GM15510 (cell line): Measurements from ENCODE around the gene ANO1.

Source experiments
- POLR2A ChIP-seq: IDR thresholded peaks from 3 replicates; pipeline ENCODE4 v1.6.1; 2011; ENCODE audit warnings: borderline replicate concordance; ENCODE audit not compliant: insufficient read length; ENCODE audit errors: extremely low read depth

The ANO1 gene

DNA sequence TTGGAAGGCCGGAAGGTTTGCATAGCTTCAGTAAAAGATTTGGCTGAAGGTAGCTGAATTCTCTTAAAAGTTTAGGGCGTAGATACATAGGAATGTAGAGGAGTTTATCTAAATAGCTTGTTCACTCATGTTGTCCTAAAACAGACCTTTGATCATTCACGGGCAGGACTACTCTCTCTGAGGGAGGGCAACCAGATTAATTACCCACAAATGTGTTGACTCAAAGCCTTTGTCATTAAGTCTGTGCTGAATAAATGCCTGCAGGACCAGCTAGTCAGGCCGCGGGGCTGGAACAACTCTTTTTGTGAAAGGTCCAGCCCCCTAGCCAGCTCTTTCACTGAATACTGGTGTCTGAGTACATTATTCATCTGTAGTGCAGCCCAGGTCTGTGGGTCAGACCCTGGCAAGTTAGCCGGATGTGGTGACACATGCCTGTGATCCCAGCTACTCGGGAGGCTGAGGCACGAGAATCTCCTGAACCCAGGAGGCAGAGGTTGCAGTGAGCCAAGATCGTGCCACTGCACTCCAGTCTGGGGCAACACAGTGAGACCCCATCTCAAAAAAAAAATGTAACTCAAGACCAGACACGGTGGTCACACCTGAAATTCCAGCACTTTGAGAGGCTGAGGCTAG, 122.2 kb downstream of the ANO1 start:
- TF ChIP-seq POLR2A, result no peak

DNA sequence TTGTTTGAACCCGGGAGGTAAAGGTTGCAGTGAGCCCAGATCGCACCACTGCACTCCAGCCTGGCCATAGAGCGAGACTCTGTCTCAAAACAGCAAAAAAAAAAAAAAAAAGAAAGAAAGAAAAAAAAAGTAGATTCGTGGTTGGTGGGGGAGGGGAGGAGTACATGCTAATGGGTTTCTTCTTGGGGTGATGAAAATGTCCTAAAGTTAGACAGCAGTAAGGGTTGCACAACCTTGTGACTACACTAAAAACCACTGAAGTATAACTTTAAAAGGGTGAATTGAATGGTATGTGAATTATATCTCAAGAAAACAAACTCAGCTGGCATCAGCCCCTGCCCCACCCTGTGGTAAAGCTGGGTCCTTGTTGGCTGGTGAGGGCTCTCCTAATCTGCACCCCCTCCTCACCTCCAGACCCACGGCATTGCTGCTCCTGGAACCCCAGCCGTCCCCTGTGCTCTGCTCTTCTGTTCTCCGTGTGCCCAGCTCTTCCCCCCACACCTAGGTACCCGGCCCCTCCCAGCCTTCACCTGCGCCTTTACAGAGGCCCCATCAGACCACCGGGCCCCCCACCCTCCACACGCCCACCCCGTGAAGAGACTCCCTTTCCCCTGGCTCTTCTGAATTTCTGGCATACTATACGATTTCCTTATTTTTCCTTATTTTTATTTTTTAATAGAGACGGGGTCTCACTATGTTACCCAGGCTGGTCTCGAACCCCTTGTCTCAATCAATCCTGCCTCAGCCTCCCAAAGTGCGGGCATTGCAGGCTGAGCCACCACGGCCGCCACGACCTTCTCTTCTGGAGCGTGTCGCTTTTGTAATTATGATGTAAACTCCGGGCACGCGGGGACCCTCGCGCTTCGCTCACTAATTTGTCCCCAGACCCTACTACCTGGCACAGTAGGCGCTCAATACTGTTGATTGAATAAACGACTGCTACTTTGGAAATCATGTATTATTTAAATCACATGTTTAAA, 124.1 kb downstream of the ANO1 start:
- TF ChIP-seq POLR2A, result no peak

- peak; percentile 89 for TF ChIP-seq POLR2A
These were observed 125.0 kb downstream of the ANO1 start, which contains the start of gene FADD for GRCh38 chr11:70202920-70203750. FADD (plus strand) TSS chr11:70203296; CDS start chr11:70203460, 164 bp downstream.

DNA sequence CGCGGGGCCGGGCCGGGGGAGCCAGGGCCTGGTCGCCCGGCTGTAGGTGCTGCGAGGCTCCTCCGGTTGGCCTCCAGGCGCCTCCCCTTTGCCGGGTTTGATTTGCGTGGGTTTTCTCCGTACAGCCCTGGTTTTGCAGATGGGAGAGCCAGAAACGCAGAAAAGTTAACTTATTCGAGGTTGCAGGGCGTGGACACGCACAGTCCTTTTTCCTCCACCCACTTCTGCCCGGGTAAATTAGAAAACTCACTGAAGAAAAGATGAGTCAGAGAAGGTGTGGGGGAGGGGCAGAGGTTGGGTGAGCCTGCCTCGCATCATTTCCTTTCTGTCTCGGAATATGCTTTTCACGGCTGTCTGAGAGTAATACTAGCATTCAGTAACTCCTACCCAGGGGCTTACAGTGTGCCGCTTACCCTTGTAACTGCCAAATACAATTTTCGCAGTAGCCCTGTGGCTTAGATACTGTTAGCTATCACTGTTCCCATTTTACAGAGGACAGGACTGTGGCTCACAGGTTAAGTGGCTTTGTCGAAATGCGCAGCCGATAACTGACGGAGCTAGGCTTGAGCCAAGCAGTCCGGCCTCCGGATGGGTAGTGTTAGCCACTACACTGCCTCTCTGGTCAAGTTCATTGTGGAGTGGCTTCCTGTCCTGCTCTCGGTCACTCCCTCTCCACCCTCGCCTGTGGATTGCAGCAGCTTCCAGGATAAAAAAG, 125.8 kb downstream of the ANO1 start:
- TF ChIP-seq POLR2A, result no peak

DNA sequence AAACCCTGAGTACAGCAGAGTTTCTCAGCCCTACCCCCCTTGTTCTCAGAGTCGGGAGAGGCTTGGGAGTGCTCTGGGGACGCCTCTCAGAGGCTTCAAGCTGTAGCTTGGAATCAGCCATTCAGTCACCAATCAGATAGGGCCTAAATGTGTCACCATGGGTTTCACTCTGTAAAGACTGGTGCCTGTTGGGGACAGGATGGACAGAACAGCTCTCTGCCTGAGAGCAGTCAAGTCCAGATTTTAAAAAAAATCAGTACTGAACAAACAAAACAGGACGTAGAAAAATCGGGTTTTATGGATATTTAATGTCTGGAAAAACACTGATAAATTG, 126.3 kb downstream of the ANO1 start:
- no peak for TF ChIP-seq POLR2A

DNA sequence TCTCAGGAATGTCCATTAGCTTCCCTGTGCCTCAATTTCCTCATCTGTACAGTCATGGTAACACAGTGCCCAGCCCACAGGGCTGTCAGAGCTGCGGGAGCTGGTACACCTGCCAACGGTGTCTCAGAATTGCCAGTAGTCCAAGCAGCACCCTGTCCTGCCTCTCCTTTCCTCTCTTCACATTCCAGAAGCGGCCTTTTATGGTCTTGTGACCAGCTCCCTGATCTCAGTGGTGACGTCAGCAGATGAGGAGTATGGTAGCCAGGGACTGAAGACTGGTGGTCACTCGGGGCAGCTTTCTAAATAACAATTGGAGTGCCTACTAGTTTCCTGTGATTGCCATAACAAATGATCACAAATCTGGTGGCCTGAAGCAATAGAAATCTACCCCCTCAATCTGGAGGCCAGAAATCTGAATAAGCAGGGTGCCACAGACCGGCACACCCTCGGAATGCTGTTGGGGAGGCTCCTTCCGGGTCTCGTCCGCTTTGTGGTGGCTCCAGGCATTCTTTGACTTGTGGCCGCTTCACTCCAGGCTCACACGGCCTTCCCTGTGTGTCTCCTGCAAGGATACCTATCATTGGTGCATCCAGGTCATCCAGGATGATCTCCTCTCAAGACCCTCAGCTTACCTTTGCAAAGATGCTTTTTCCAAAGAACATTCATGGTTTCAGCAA, 127.1 kb downstream of the ANO1 start:
- no peak for TF ChIP-seq POLR2A

DNA sequence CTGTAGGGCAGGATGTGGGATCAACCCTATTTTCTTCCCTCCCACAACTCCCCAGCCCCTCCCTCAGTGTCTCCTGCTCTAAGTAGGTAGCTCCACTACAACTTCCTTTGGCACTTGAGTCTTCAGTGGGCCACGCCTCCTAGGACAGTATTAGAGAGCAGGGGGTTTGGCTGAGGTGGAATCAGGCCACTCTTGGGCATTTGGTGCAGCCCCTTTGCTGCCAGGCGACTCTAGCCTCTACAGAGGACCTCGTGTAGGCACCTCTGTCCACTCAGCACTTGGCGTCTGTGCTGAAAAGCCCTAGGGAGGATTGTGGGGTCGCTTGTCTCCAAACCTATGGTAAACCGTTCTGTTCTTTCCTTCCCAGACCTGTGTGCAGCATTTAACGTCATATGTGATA, 127.6 kb downstream of the ANO1 start:
- TF ChIP-seq POLR2A, result no peak

DNA sequence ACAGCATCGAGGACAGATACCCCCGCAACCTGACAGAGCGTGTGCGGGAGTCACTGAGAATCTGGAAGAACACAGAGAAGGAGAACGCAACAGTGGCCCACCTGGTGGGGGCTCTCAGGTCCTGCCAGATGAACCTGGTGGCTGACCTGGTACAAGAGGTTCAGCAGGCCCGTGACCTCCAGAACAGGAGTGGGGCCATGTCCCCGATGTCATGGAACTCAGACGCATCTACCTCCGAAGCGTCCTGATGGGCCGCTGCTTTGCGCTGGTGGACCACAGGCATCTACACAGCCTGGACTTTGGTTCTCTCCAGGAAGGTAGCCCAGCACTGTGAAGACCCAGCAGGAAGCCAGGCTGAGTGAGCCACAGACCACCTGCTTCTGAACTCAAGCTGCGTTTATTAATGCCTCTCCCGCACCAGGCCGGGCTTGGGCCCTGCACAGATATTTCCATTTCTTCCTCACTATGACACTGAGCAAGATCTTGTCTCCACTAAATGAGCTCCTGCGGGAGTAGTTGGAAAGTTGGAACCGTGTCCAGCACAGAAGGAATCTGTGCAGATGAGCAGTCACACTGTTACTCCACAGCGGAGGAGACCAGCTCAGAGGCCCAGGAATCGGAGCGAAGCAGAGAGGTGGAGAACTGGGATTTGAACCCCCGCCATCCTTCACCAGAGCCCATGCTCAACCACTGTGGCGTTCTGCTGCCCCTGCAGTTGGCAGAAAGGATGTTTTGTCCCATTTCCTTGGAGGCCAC, 128.3 kb downstream of the ANO1 start:
- no peak for TF ChIP-seq POLR2A

- TF ChIP-seq POLR2A, result no peak
These were observed 128.9 kb downstream of the ANO1 start for GRCh38 chr11:70206982-70207376.

GRCh38 chr11:70207531-70208131, 129.5 kb downstream of the ANO1 start:
- no peak for TF ChIP-seq POLR2A

DNA sequence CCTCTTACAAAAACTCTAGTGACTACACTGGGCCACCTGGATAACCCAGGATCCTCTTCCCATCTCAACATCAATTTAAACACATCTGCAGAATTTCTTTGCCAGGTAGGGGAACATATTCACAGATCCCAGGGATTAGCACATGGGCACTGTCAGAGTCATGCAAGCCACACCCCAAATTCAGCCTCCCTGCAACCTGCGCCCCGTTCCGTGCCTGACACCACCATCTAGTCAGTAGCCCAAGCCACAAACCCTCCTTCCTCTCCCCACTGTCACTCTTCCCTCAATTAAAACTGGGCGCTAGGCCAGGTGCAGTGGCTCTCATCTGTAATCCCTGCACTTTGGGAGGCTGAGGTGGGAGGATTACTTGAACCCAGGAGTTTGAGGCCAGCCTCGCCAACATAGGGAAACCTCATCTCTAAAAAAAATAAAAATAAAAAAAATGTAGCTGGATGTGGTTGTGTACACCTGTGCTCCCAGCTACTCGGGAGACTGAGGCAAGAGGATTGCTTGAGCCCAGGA, 131.3 kb downstream of the ANO1 start:
- TF ChIP-seq POLR2A, result no peak

- no peak for TF ChIP-seq POLR2A
These were observed 132.0 kb downstream of the ANO1 start for GRCh38 chr11:70210051-70210501.
